Spleen (tissue), 11 donors: ENCODE measurements around the gene FAAH. TPM values are rescaled to one million over a fixed set of nuclear protein-coding genes. Genes with fewer than 3 reads are reported as not detected.

Source experiments
- DNase-seq: peaks from one replicate; pipeline ENCODE4 v3.0.0-alpha.2; 2020
- H3K27ac ChIP-seq, 8 donors: fragments of 200-600 bp; sonication (generic) in 7 of 8; 1 replicate in 4 of 8; 2 replicates in 4 of 8; pipeline versions ENCODE4 v1.5.0 to v1.8.0; 2016 to 2021; ENCODE audit warnings: inconsistent platforms in 4 of 8, mild to moderate bottlenecking in 4 of 8, moderate library complexity in 1 of 8
- H3K27me3 ChIP-seq, 7 donors: fragments of 200-600 bp; sonication (generic) in 6 of 7; replicated peaks in 1 of 7; 1 replicate in 4 of 7; 2 replicates in 3 of 7; pipeline versions ENCODE4 v1.5.0 to v1.8.0; 2016 to 2021; ENCODE audit warnings: inconsistent platforms in 3 of 7, mild to moderate bottlenecking in 1 of 7
- H3K36me3 ChIP-seq, 6 donors: fragments of 200-600 bp; sonication (generic) in 5 of 6; 1 replicate in 4 of 6; 2 replicates in 2 of 6; pipeline versions ENCODE4 v1.5.0 to v1.8.0; 2016 to 2021; ENCODE audit warnings: inconsistent platforms in 2 of 6
- H3K4me1 ChIP-seq, 6 donors: fragments of 200-600 bp; sonication (generic) in 5 of 6; 1 replicate in 3 of 6; 2 replicates in 3 of 6; pipeline versions ENCODE4 v1.5.0 to v1.8.0; 2016 to 2021; ENCODE audit warnings: inconsistent platforms in 3 of 6
- H3K4me3 ChIP-seq, 8 donors: fragments of 200-600 bp; sonication (generic) in 7 of 8; 1 replicate in 4 of 8; 2 replicates in 4 of 8; pipeline versions ENCODE4 v1.5.0 to v1.8.0; 2016 to 2021; ENCODE audit warnings: inconsistent platforms in 4 of 8, mild to moderate bottlenecking in 4 of 8, moderate library complexity in 2 of 8
- H3K9me3 ChIP-seq, 8 donors: fragments of 200-600 bp; sonication (generic) in 7 of 8; 1 replicate in 4 of 8; 2 replicates in 4 of 8; pipeline versions ENCODE4 v1.5.0 to v1.8.0; 2016 to 2021; ENCODE audit warnings: inconsistent platforms in 4 of 8
- POLR2A ChIP-seq, 3 donors: fragments of 450-650 bp; IDR thresholded peaks; one replicate each; pipeline ENCODE4 v1.5.1; 2017; ENCODE audit warnings: antibody characterized with exemption in 3 of 3, mild to moderate bottlenecking in 1 of 3
- POLR2AphosphoS5 ChIP-seq, 3 donors: sonication (generic); formaldehyde crosslinking; IDR thresholded peaks; one replicate each; pipeline ENCODE4 v1.5.1; 2017; ENCODE audit warnings: antibody characterized with exemption in 3 of 3
- WGBS, 5 donors: extraction: QIAGEN DNeasy Blood & Tissue Kit in 3 of 5; methylation state at CpG; one replicate each; pipeline versions ENCODE4 v1.1.5 to v1.1.7; 2013 to 2018; 5-methylcytosine and 5-hydroxymethylcytosine counted together
- intact Hi-C: fragments of 100-400 bp; cut with DNase I; formaldehyde crosslinking; loops from one replicate; pipeline ENCODE4 v1.15.0; 2023; ENCODE audit warnings: low total_unique reads
- polyA plus RNA-seq, 3 donors: library from polyadenylated mRNA; stranded (reverse); fragments of 200-250 nt; gene quantifications; one replicate each; pipeline ENCODE4 v1.2.1, GENCODE V29; 2013
- total RNA-seq, 7 donors: library from RNA; depleted of rRNA in 3 of 7; stranded (reverse); fragments of >200 nt in 3 of 7; fragmentation: NEBNext Ultra II Directional in 4 of 7; extraction: Animal tissue kit (Norgen Biotek cat#: 25700) in 4 of 7; gene quantifications; one replicate each; pipeline versions ENCODE4 v1.1.0 to v1.2.1, GENCODE V29; 2016 to 2021
- TF ChIP-seq, protein P1 (sequence below), 11 experiments: fragments of 200-600 bp in 7 of 11; fragments of 450-650 bp in 4 of 11; sonication (generic) in 4 of 11; IDR thresholded peaks in 8 of 11; conservative IDR thresholded peaks in 3 of 11; 1 replicate in 7 of 11; 2 replicates in 4 of 11; pipeline versions ENCODE4 v1.4.0 to v1.8.0; 2016 to 2021; ENCODE audit warnings: antibody characterized with exemption in 11 of 11, inconsistent platforms in 4 of 11, mild to moderate bottlenecking in 1 of 11
- donor health status: healthy with polysubstance abuse.
- donor health status: DM: no; HTN: no; CAD: no; lungs with moderate emphysema.
- donor health status: DM: no; HTN: no; CAD: no.
- donor health status: Bipolar disorder and iron deficiency.
- donor health status: healthy.
- donor health status: DM: no; HTN: no; CAD: no.
- donor health status: DM: yes; HTN: yes; CAD: no.

FAAH gene
- total and polyA plus RNA-seq, 10 donors, result 5.2 to 15.3 (median 7.8) TPM

- Histone ChIP-seq H3K4me3 (no peak overlapping the region), H3K9me3 (no peaks in the 10 kb centered on the region), H3K36me3 (no peaks in the 10 kb centered on the region), H3K27ac (no peak overlapping the region), H3K27me3 (peaks cover 0 to 77% (median 0%) of the 10 kb centered on the region in 7 donors), H3K4me1 (no peaks in the 10 kb centered on the region)
- no peak for DNase-seq
- no peak for TF ChIP-seq POLR2AphosphoS5 (IDR thresholded peaks at IDR 0.05)
- TF ChIP-seq POLR2A (IDR thresholded peaks at IDR 0.05), result no peak
- TF ChIP-seq, protein P1, sequence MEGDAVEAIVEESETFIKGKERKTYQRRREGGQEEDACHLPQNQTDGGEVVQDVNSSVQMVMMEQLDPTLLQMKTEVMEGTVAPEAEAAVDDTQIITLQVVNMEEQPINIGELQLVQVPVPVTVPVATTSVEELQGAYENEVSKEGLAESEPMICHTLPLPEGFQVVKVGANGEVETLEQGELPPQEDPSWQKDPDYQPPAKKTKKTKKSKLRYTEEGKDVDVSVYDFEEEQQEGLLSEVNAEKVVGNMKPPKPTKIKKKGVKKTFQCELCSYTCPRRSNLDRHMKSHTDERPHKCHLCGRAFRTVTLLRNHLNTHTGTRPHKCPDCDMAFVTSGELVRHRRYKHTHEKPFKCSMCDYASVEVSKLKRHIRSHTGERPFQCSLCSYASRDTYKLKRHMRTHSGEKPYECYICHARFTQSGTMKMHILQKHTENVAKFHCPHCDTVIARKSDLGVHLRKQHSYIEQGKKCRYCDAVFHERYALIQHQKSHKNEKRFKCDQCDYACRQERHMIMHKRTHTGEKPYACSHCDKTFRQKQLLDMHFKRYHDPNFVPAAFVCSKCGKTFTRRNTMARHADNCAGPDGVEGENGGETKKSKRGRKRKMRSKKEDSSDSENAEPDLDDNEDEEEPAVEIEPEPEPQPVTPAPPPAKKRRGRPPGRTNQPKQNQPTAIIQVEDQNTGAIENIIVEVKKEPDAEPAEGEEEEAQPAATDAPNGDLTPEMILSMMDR (IDR thresholded peaks at IDR 0.05 in 8 of 11, conservative IDR thresholded peaks at IDR 0.05 in 3 of 11), result no peak
- intact Hi-C loops, result no loop called here
- WGBS, 5 donors, result 71 to 78% (median 76%) methylated on average over 7 of the region's 7 CpGs
Measured at GRCh38 chr1:46458846-46459245, 64.7 kb downstream of the FAAH start.

- intact Hi-C loops, result no loop called here
- Histone ChIP-seq H3K27ac (no peak overlapping the region), H3K4me3 (no peak overlapping the region), H3K36me3 (no peaks in the 10 kb centered on the region), H3K9me3 (no peaks in the 10 kb centered on the region), H3K4me1 (no peaks in the 10 kb centered on the region), H3K27me3 (peaks cover 0 to 73% (median 0%) of the 10 kb centered on the region in 7 donors)
- WGBS, 5 donors, result 68 to 88% (median 74%) methylated on average over 8 of the region's 8 CpGs
- no peak for DNase-seq
- TF ChIP-seq POLR2AphosphoS5 (IDR thresholded peaks at IDR 0.05), result no peak
- TF ChIP-seq, protein P1 (IDR thresholded peaks at IDR 0.05 in 8 of 11, conservative IDR thresholded peaks at IDR 0.05 in 3 of 11), result no peak
- no peak for TF ChIP-seq POLR2A (IDR thresholded peaks at IDR 0.05)
Measured at GRCh38 chr1:46459315-46459714, 65.2 kb downstream of the FAAH start.

DNA sequence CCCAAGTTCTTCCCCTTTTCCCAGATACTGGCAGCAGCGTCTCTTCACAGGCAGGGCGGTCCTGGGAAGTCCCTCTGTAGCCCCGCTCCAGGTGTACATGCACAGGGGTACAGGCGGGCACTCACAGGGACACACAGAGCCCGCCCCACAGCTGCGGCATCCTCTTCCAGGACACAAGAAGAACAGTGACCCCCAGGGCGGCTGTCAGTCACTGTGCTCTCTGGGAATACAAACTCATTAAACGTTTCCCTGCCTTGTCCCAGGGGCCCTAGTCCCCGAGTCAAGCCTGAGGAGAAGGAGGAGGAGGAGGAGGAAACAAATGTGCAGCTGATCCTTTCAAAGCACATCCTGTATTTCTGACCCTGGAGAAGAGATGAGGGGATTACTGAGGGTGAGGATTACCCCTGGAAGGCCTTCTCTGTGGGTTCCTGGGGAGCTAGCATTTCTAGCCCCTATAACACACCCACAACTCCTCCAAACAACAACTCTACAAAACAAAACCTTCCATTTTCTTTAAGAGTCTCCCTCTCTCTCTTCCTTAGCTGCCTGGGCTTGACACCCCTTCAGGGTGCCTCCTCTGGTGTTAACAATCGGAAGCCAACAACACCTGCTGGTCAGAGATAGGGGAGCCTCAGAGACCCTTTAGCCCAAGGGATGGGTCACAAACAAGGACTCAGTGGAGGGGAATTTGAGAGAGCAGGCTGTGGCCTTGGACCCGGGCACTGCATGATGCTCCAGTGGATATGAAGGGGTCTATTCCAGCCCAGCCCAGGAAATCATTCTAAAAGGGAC lies 67.1 kb downstream of the FAAH start:
- Histone ChIP-seq H3K36me3 (no peaks in the 10 kb centered on the region), H3K27ac (no peak overlapping the region), H3K4me1 (peaks cover 0 to 6% (median 3%) of the 10 kb centered on the region in 6 donors), H3K4me3 (no peak overlapping the region), H3K9me3 (no peaks in the 10 kb centered on the region), H3K27me3 (peaks cover 0 to 69% (median 7%) of the 10 kb centered on the region in 7 donors)
- TF ChIP-seq POLR2A (IDR thresholded peaks at IDR 0.05) (no peak), POLR2AphosphoS5 (IDR thresholded peaks at IDR 0.05) (no peak)
- TF ChIP-seq, protein P1 (IDR thresholded peaks at IDR 0.05 in 8 of 11, conservative IDR thresholded peaks at IDR 0.05 in 3 of 11), result no peak
- intact Hi-C loops, result no loop called here
- WGBS, 5 donors, result 54 to 63% (median 62%) methylated on average over 7 to 11 of the region's 11 CpGs
- no peak for DNase-seq

- TF ChIP-seq POLR2A (IDR thresholded peaks at IDR 0.05) (no peak), POLR2AphosphoS5 (IDR thresholded peaks at IDR 0.05) (no peak)
- TF ChIP-seq, protein P1 (IDR thresholded peaks at IDR 0.05 in 8 of 11, conservative IDR thresholded peaks at IDR 0.05 in 3 of 11), result no peak
- H3K9me3 ChIP-seq, result no peaks in the 10 kb centered on the region
- peaks cover 2 to 13% (median 10%) of the 10 kb centered on the region in 6 donors for H3K4me1 ChIP-seq
- intact Hi-C loops, result no loop called here
- 48 to 65% (median 56%) methylated on average over 5 of the region's 5 CpGs for WGBS, 5 donors
- no peak overlapping the region for H3K4me3 ChIP-seq
- peaks cover 0 to 70% (median 14%) of the 10 kb centered on the region in 7 donors for H3K27me3 ChIP-seq
- H3K27ac ChIP-seq, result no peak overlapping the region
- no peaks in the 10 kb centered on the region for H3K36me3 ChIP-seq
- no peak for DNase-seq
Measured at GRCh38 chr1:46461809-46462448, 67.8 kb downstream of the FAAH start.
